WTC11 (cell line): Measurements from ENCODE around the gene S1PR5.

Experiments
- CTCF ChIP-seq: fragments of 200-600 bp; IDR thresholded peaks from 2 replicates; pipeline ENCODE4 v1.8.0; 2022; ENCODE audit warnings: antibody characterized with exemption
- MAX ChIP-seq: sonication (generic); formaldehyde crosslinking; IDR thresholded peaks from 2 replicates; pipeline ENCODE4 v1.8.0; 2022; ENCODE audit warnings: mild to moderate bottlenecking, missing genetic modification reagents

- TF ChIP-seq MAX (no peak), CTCF (no peak)
Measured at GRCh38 chr19:10544242-10544752, 27.1 kb upstream of the S1PR5 start.
